Right ventricle myocardium superior (tissue), 1 donor: ENCODE data around the gene HIPK1. TPM values are rescaled to one million over a fixed set of nuclear protein-coding genes. Genes with fewer than 3 reads are reported as not detected.
"Not testable (repeated sequence)": the region's sequence is repeated elsewhere in the genome, so short reads cannot be mapped to it uniquely, and the experiment has no call there.

ENCODE experiments used
- ATAC-seq: fragments of 200-7000 bp; cut with Tn5 transposase; one replicate; pipeline ENCODE4 v1.9.1; 2020; ENCODE audit warnings: mild to moderate bottlenecking; ENCODE audit not compliant: poor library complexity
- DNase-seq: peaks from one replicate; pipeline ENCODE4 v3.0.0-alpha.2; 2020
- intact Hi-C: fragments of 100-400 bp; cut with DNase I; formaldehyde crosslinking; loops from one replicate; pipeline ENCODE4 v1.11.2; 2022
- total RNA-seq: library from RNA; stranded (reverse); fragmentation: NEBNext Ultra II Directional; extraction: Animal tissue kit (Norgen Biotek cat#: 25700); gene quantifications from one replicate; pipeline ENCODE4 v1.2.1, GENCODE V29; 2021
- donor health status: DM: no; HTN: yes; CAD: no; lungs with severe emphysema.

HIPK1 gene
- total RNA-seq, 1 donor from 2014 or later = 52.4 TPM

DNA sequence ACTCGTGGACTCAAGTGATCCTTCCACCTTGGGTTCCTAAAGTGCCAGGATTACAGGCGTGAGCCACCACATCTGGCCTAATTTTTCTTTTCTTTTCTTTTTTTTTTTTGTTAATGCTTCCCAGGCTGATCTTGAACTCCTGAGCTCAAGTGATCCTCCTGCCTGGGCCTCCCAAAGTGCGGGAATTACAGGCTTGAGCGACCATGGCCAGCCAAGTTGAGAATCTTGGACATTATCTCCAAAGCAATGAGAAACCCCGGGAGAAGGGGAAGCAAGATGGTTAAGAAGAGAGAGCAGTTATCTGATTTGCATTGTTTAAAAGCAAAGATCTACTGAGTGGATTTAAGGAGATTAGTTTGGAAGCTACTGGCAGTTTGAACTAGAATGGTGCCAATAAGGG, 9.1 kb downstream of the HIPK1 start:
- ATAC-seq (no peak), DNase-seq (no peak)
- intact Hi-C loops = no loop called here

- ATAC-seq (peak; percentile 31), DNase-seq (no peak)
- intact Hi-C loops = no loop called here
These were observed 11.5 kb downstream of the HIPK1 start for GRCh38 chr1:113940365-113941244.

DNA sequence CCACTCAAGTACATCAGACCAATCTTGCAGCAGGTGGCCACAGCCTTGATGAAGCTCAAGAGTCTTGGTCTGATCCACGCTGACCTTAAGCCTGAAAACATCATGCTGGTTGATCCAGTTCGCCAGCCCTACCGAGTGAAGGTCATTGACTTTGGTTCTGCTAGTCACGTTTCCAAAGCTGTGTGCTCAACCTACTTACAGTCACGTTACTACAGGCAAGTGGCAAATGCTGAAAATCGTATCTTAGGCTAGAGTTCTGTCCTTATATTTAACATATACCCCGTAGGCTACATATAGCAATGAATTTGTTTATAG, 12.1 kb downstream of the HIPK1 start:
- intact Hi-C loops = no loop called here
- DNase-seq (no peak), ATAC-seq (peak; percentile 16)

DNA sequence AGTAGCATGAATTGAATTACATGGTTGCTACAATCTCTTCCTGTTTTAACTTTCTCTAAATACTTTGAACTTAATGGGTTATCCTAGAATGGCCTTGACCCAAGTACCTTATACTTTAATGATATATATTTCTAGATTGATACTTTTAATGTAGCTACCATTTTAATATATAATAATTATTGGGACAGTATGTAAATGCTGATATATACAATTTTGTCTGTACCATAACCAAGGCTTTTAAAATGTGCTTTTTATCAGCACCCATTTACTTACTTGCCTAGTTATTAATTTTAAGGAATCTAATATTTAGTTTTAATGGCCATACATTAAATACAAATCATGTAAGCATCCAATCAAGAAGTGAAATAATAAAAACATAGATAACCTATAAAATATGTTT, 13.4 kb downstream of the HIPK1 start:
- intact Hi-C loops = no loop called here

DNA sequence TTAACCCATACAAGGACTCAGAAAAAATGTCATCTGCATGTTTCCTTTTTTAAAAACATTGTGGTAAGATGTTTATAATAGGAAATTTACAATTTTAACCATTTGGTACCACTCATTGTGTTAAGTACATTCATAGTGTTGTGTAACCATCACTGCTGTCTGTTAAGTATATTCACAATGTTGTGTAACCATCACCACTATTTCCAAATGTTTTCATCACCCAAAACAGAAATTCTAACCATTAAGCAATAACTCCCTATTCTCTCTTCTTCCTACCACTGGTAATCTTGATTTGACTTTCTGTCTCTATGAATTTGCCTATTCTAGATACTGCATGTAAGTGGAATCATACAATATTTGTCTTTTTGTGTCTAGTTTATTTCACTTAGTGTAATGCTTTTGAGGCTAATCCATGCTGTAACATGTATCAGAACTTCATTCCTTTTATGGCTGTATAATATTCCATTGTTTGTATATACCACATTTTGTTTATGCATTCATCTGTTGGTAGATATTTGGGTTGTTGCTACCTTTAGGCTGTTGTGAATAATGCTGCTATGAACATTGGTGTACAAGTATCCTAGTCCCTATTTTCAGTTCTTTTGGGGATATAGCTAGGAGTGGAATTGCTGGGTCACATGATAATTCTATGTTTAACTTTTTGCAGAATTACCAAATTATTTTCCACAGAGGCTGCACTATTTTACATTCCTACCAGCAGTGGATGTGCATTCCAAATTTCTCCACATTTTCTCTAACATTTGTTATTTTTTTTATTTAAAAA, 14.1 kb downstream of the HIPK1 start:
- intact Hi-C loops = no loop called here
- no peak for ATAC-seq
- no peak for DNase-seq

More for the DNA sequence above, 13.4 kb downstream of the HIPK1 start:
- DNase-seq (no peak), ATAC-seq (no peak)

- intact Hi-C loops = no loop called here
- ATAC-seq (no peak), DNase-seq (no peak)
These were observed 16.2 kb downstream of the HIPK1 start for GRCh38 chr1:113945329-113945728.

DNA sequence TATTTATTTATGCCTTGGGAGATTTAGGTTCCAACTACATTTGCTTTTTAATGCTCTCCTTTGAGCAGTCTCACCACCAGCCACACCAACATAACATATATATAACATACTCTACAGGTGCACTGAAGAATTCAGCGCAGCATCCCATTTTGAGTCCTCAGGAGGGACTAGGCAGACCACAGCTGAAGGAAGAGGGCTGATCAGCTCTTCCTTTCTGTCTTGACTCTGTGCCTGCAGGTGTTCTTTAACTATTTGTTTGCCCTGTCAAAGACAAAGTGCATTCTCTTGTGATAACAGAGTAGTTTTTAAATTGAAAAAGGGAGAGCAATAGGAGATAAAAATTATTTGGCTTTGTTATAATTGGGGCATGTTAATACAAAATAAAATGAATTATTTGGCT, 17.0 kb downstream of the HIPK1 start:
- intact Hi-C loops = no loop called here
- no peak for ATAC-seq
- DNase-seq = no peak

- ATAC-seq (peak; percentile 41), DNase-seq (no peak)
- intact Hi-C loops = no loop called here
These were observed 17.7 kb downstream of the HIPK1 start for GRCh38 chr1:113946678-113947387.

- DNase-seq = no peak
- ATAC-seq = no peak
- intact Hi-C loops = no loop called here
These were observed 18.4 kb downstream of the HIPK1 start for GRCh38 chr1:113947388-113948107.

DNA sequence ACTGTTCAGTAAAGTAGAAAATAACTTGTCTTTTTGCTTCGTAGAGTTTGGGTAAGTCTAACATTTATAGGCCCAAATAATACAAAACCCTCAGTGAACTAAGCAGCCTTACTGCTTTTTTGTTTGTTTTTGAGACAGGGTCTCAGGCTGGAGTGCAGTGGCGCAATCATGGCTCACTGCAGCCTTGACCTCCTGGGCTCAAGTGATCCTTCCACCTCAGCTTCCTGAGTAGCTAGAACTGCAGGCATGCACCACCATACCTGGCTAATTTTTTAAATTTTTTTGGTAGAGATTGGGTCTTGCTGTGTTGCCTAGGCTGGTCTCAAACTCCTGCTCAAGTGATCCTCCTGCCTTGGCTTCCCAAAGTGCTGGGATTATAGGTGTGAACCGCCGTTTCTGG, 19.0 kb downstream of the HIPK1 start:
- intact Hi-C loops = not testable (repeated sequence)
- ATAC-seq = peak; percentile 9

DNA sequence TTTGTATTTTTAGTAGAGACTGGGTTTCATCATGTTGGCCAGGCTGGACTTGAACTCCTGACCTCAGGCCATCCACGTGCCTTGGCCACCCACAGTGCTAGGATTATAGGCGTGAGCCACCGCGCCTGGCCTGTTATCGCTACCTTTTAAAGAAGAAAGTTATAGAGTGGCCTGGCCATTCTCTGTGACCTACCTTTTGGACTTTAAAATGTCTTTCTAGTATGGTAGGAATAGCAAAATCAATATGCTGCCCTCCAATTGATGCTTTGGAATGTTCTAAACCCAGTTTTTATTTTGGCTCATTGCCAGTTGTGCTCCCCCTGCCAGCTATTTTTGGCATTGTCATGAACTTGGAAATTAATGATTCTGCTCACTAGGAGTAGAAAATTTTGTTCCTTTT, 19.9 kb downstream of the HIPK1 start:
- ATAC-seq (no peak), DNase-seq (no peak)
- intact Hi-C loops = no loop called here

More for the DNA sequence above, 19.0 kb downstream of the HIPK1 start:
- DNase-seq = not testable (repeated sequence)

DNA sequence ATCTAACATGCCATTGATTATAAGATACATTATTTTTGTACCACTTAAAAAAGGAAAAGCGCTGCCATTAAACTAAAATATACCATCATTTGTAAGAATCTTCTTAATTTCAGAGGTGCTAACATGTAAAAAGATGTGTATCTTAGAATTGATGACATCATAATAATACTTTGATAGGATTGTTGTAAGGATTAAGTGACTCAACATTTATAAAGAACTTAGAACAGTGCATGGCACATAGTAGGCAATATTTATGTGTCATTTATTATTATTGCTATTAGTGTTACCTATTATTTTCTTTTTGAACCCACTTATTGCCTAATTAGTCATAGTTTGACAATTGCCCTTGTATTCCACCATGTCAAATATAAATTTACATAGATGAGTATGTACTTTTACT, 21.8 kb downstream of the HIPK1 start:
- DNase-seq = no peak
- intact Hi-C loops = no loop called here
- ATAC-seq = no peak

GRCh38 chr1:113951719-113952118, 22.6 kb downstream of the HIPK1 start:
- intact Hi-C loops = no loop called here
- ATAC-seq (no peak), DNase-seq (no peak)

DNA sequence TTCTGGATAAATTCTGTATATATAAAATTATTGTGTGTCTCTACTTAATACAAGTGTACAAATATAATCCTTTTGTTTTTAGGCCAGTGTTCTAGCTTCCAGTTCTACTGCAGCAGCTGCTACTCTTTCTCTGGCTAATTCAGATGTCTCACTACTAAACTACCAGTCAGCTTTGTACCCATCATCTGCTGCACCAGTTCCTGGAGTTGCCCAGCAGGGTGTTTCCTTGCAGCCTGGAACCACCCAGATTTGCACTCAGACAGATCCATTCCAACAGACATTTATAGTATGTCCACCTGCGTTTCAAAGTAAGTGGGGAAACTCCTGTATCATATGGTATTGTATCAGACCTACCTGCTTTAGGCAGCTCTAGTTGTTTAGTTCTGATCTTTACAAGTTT, 28.9 kb downstream of the HIPK1 start:
- DNase-seq (no peak), ATAC-seq (no peak)
- intact Hi-C loops = no loop called here

DNA sequence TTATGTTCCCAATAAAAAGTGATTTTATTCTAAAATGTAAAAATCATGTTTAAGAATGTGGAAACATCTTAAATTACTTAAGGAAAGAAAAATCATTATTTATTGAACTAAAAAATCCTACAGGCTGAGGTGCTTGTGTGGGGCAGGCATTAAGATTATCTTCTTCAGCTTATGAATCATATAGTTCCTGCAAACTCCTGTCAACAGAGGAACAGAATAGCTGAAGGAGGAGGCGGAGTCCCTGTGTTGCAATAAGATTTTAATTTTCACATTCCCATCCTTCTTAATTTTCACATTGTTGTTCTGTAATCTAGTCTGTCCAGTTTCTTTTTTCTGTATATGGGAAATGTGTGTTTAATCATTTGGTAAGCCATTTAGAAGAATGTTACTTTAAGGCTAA, 29.6 kb downstream of the HIPK1 start:
- ATAC-seq (no peak), DNase-seq (no peak)
- intact Hi-C loops = no loop called here

GRCh38 chr1:113963281-113963906, 34.3 kb downstream of the HIPK1 start:
- no peak for ATAC-seq
- DNase-seq = no peak
- intact Hi-C loops = no loop called here

- ATAC-seq = no peak
- DNase-seq = no peak
These were observed 36.7 kb downstream of the HIPK1 start for GRCh38 chr1:113965703-113966412.

DNA sequence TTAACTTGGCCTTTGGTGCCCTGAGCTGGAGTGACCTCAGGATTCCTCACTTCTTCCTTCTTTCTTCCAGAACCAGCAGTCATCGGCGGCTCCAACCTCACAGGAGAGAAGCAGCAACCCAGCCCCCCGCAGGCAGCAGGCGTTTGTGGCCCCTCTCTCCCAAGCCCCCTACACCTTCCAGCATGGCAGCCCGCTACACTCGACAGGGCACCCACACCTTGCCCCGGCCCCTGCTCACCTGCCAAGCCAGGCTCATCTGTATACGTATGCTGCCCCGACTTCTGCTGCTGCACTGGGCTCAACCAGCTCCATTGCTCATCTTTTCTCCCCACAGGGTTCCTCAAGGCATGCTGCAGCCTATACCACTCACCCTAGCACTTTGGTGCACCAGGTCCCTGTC, 43.8 kb downstream of the HIPK1 start:
- intact Hi-C loops = no loop called here
- no peak for ATAC-seq
- no peak for DNase-seq

More at GRCh38 chr1:113965703-113966412, 36.7 kb downstream of the HIPK1 start:
- intact Hi-C loops = no loop called here
